Ramos (cell line): ENCODE results near the gene CCL13.

Experiments
- in situ Hi-C: fragments of 300-500 bp; cut with MboI; formaldehyde crosslinking; loops from one replicate; pipeline ENCODE4 v1.14.3; 2022; ENCODE audit warnings: low sequenced_read_pairs; ENCODE audit not compliant: unreplicated experiment

CCL13 gene

DNA sequence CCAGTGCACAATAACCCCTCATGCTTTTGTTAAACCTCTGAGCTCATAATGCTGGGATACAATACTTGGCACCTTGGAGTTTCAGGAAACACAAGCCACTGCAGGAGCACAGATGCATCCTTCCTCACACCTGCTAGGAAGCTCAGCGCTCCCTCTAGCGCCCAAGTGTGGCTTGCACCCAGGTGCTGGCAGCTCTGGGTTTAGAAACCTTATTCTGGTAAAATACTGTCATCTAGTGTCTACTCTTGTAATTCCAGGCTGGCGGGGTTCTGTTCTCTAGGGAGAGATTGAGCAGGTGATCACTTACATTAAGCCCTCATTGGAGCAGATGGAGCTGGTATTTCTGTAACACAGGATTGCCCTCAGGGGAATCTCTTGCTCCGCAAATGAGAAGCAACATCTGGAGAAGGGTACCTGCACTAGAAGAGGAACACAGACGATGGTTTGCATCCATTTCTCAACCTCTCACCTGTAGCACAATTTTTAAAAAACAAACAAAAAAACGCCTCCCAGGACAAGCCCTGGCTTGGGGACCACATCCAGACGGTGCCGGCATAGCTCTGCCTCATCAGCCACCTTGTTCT, 5.3 kb downstream of the CCL13 start:
- in situ Hi-C loops = loop anchor here (5.0 kb wide), 1 partner anchor 159 kb away; no protein-coding TSS in a partner anchor

DNA sequence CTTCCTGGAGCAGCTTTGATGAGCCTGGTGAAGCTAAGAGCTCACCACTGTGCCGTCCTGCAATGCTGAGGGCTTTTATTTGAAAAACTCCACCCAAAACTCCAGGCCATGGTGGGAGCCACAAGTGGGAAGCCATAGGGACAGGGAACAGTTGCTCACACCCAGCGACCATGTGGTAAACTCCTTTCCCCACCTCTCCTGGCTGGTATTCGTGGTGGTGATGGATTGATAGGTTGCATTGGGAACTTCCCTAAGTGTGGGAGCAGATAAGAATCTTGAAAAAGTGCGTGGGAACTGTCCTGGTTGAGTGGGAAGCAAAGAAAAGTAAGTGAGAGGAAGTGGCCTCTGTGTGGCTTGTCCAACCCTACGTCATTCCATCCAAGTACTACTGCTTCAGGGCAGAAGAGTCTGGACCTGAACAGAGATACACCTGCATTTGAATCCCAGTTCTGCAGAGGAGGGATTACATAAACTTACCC, 6.9 kb downstream of the CCL13 start, which contains the start of gene CCL1:
Gene CCL1 (minus strand): TSS at position 51 of the 479 bp plus-strand sequence. CDS start 72 bp downstream, outside the sequence.
- in situ Hi-C loops = loop anchor here (5.0 kb wide), 1 partner anchor 161 kb away; no protein-coding TSS in a partner anchor

- in situ Hi-C loops = loop anchor here (5.0 kb wide), 1 partner anchor 162 kb away; no protein-coding TSS in a partner anchor
Observed at GRCh38 chr17:34364751-34365150, 8.5 kb downstream of the CCL13 start.

GRCh38 chr17:34365340-34365739, 9.1 kb downstream of the CCL13 start:
- in situ Hi-C loops = no loop called here

GRCh38 chr17:34366010-34366409, 9.7 kb downstream of the CCL13 start:
- in situ Hi-C loops = no loop called here

DNA sequence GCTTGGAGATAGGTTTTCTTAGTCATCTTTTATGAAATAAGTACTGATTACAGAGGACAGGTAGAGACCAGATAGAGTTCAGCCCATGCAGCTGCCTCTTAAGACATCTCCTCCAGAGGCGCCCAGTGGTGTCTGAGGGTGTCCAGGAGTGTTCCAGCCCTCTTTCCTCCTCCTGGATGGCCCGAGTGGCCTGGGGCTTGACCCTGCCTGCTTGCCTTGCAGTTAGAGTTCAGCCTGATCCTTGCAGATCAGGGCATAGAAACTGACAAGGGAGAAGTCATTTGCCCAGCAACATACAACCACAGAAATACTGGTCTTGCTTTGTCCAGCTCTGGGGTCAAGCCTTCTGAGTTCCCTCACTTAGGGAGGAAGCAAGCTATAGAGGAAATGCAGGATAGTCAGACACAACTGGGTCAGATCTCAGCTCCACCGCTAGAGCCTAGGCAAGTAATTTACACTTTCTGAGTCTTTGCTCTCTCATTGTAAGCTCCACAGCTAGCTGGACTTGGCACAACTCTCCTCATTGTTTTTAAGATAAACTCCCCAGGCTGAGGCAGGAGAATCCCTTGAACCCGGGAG, 10.3 kb downstream of the CCL13 start:
- in situ Hi-C loops = no loop called here

DNA sequence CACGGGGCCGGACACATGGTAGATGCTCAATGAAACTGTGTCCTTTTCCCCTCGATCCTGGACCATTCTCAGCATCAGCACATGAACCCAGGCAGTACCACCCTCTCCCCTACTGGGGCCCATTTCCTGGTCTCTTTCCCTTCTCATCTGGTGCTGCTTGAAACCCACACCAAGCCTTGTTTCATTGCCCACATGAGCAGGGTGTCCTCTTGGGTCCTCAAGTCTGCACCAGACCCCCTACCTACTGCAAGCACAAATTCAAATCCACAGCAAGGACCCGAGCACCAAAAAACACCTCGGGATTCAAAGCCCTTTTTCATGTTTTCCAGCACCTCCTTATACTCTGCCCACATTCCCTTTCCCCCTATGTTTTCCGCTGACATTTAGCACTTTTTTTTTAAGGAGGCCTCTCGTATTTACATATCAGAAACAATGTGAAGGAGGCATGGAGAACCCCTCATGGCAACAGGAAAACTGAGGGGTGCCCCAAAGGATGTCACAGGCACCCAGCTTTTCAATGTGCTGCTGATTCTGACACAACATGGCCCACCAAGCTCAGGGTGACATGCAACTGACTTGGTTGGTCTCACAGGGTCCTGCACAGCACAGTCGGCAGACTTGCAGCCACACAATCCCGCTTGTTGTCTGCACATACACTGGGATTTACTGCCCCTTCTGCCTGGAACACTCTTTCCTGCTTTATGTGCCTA, 11.4 kb downstream of the CCL13 start:
- in situ Hi-C loops = no loop called here

- in situ Hi-C loops = no loop called here
Observed at GRCh38 chr17:34368196-34368945, 12.1 kb downstream of the CCL13 start.

DNA sequence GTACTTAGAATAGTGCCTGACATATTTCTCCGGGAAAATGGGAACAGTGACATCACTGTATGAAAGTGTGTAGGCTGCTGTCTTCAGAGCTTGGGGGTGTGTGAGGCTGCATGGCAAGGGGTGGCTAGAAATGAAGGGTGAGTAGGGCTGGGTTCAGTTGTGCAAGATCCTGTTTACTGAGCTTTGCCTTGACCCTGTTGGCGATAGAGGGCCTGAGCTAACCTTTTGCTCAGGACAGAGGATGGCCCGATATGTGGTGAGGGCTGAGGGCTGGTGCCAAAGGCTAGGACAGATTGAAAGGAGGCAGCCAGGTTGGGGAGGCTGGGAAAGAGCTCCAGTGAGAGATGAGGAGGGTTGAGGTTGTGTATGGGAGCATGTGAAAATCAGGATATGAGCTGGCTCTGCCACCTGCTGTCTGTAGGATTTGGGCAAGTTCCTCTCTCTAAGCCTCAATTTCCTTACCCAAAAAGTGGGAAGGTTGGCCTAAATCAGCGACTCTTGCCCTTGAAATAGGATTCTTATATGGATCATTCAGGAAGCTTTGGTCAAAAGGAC, 12.7 kb downstream of the CCL13 start:
- in situ Hi-C loops = no loop called here

- in situ Hi-C loops = no loop called here
Observed at GRCh38 chr17:34369571-34369970, 13.3 kb downstream of the CCL13 start.

DNA sequence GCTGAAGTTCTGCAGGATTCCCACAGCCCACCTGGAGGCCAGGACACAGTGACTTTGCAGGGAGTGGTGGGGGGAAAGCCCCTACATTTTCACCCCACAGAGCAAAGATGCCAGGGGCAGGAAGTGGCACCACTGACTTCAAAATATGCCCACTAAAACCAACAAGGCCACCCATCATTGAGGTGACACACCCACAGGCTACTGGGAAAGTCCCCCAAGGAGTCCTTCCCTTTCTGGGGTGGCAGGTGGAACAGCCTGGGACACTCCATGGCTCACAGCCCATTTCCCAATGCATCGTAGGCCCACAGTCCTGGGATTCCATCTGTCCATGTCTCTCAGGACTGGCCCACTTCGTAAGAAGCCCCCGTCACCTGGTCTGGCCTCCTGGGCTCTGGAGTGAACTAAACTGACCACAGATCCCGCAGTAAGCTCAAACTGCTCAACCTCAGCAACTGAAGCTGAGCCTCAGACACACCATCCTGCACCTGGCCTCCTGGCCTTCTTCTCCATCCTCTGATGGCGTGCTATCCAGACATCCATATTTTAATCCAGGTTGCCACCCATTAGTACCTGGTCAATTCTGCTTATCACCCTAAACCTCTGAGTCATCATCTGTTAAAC, 14.2 kb downstream of the CCL13 start:
- in situ Hi-C loops = no loop called here

DNA sequence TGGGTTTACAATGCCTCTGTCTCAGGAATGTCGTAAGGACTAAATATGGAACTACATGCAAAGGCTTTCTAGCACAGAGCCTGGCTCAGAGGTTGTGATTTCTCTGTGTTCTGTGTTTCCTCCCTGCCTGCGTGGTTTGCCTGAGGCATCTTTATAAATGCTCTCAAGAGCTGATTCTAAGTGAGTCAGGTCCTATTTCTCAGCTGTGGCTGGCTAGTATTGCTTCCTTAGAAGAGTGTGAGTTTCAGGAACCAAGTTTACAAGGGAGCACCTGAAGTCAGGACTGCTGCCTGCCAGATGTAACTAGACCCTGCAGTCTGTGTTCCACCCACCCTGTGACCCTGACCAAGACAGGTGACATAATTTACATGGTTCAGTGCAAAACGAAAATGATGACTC, 14.7 kb downstream of the CCL13 start:
- in situ Hi-C loops = no loop called here

- in situ Hi-C loops = no loop called here
Observed at GRCh38 chr17:34371405-34372100, 15.3 kb downstream of the CCL13 start.

DNA sequence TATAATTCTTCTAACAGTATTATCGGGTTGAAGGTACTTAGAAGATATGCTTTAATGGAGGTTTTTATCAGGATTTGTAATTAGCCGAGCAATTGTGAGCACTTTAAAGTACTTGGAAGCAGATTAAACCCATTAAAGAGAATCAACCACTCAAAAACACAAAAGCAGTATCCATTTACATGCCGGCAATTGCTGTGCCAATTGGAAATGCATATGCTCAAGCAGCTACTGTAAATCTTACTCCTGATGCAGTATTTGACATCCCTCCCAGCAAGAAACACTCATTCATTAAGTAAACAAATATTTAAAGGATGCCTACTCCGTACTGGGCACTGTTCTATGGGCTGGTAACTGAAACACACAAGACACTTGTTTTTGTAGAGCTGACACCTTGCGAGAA, 18.2 kb downstream of the CCL13 start:
- in situ Hi-C loops = no loop called here

DNA sequence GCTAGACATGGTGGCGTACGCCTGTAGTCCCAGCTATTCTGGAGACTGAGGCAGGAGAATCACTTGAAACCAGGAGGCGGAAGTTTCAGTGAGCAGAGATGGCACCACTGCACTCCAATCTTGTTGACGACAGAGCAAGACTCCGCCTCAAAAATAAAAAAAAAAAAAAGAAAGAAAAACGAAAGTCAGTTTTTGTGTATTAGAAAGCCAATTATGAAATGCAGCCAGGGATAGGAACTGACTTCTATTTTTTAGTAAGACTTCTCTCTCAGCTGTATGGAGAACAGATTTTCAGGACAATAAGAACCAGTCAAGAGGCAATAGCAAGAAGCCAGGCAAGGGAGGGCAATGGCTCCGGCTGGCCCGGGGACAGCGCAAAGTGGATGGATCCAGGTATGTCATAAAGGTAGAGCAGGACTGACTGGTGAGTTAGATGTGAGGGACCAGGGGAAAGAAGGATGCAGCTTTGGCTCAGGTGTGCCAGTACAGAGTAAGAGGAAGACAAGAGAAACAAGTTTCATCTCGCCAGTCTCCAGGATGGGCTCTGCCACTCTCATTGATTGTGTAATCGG, 19.2 kb downstream of the CCL13 start:
- in situ Hi-C loops = no loop called here

DNA sequence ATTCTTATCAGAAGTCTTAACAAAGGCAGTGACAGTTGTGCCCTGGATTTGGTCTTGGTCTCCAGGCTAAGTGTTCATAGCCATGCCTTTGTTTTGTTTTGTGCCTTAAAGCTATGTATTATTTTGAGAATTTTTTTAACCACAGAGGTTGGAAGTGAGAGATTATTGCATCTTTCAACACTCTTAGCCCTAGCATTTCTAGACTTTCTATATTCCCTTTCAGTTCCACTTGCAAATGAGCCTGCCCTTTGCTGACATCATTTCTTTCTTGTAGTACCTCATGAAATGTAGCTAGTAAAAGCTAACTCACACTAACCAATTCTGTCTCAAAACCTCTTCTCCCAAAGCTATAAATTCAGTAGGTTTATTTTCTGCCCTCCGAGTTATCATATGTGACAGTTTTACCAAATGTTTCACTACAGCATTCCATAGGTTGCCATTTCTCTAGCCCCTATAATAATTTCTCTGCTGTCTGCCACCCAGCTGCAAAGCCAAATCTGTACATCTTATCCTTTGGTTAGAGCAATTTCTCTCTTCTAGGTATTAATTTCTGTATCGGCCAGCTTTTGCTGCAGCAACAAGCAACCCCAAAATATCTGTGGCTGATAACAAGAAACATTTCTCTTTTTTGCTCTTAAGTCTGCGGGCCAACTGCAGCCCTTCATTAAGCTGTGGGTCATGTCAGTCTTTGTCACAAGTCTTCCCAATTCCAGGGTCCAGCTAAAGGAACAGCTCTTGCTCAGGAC, 21.0 kb downstream of the CCL13 start:
- in situ Hi-C loops = no loop called here

GRCh38 chr17:34378664-34379101, 22.4 kb downstream of the CCL13 start:
- in situ Hi-C loops = no loop called here

- in situ Hi-C loops = no loop called here
Observed at GRCh38 chr17:34379868-34380267, 23.6 kb downstream of the CCL13 start.
